GM19240 (cell line): Measurements from ENCODE around the gene POU4F3.
"Not testable (repeated sequence)": the region's sequence is repeated elsewhere in the genome, so short reads cannot be mapped to it uniquely, and the experiment has no call there.

Experiments
- DNase-seq: peaks from one replicate; pipeline ENCODE4 v3.0.0; 2011; ENCODE audit warnings: low spot score; ENCODE audit not compliant: insufficient read length

The POU4F3 gene

GRCh38 chr5:146338774-146339714, at the start of gene POU4F3:
POU4F3 (plus strand) TSS chr5:146338839; CDS start chr5:146339113, 274 bp downstream.
- no peak for DNase-seq

GRCh38 chr5:146290318-146290717, 48.3 kb upstream of the POU4F3 start:
- DNase-seq, result no peak

- DNase-seq, result no peak
These were observed 47.1 kb upstream of the POU4F3 start for GRCh38 chr5:146291421-146292074.

GRCh38 chr5:146296245-146296644, 42.4 kb upstream of the POU4F3 start:
- DNase-seq, result no peak

GRCh38 chr5:146298920-146299319, 39.7 kb upstream of the POU4F3 start:
- not testable (repeated sequence) for DNase-seq

GRCh38 chr5:146301626-146302025, 37.0 kb upstream of the POU4F3 start:
- no peak for DNase-seq

GRCh38 chr5:146302406-146302805, 36.2 kb upstream of the POU4F3 start:
- no peak for DNase-seq

GRCh38 chr5:146306838-146307237, 31.8 kb upstream of the POU4F3 start:
- DNase-seq, result no peak

GRCh38 chr5:146307796-146308195, 30.8 kb upstream of the POU4F3 start:
- no peak for DNase-seq

GRCh38 chr5:146310540-146310939, 28.1 kb upstream of the POU4F3 start:
- DNase-seq, result no peak

- no peak for DNase-seq
These were observed 27.4 kb upstream of the POU4F3 start for GRCh38 chr5:146311278-146311677.

GRCh38 chr5:146313027-146313426, 25.6 kb upstream of the POU4F3 start:
- DNase-seq, result no peak

- no peak for DNase-seq
These were observed 17.1 kb upstream of the POU4F3 start for GRCh38 chr5:146321571-146321970.

- DNase-seq, result no peak
These were observed 11.3 kb upstream of the POU4F3 start for GRCh38 chr5:146327257-146327870.

- DNase-seq, result no peak
These were observed 10.7 kb upstream of the POU4F3 start for GRCh38 chr5:146327989-146328388.

- no peak for DNase-seq
These were observed 8.9 kb upstream of the POU4F3 start for GRCh38 chr5:146329697-146330096.

- DNase-seq, result no peak
These were observed 7.2 kb upstream of the POU4F3 start for GRCh38 chr5:146331423-146331822.

- DNase-seq, result no peak
These were observed 4.5 kb upstream of the POU4F3 start for GRCh38 chr5:146334074-146334533.

GRCh38 chr5:146336197-146336596, 2.4 kb upstream of the POU4F3 start:
- no peak for DNase-seq

- no peak for DNase-seq
These were observed 1.3 kb upstream of the POU4F3 start for GRCh38 chr5:146337264-146337904.

GRCh38 chr5:146337928-146338327, 711 bp upstream of the POU4F3 start:
- DNase-seq, result no peak
